Cardiac fibroblast (primary cell): ENCODE results near the gene CDK8.
"Not testable (repeated sequence)": the region's sequence is repeated elsewhere in the genome, so short reads cannot be mapped to it uniquely, and the experiment has no call there.

Experiments used
- DNase-seq, 2 donors: peaks; one replicate each; pipeline versions ENCODE4 v3.0.0 to v3.0.0-alpha.2; 2010; ENCODE audit warnings: low read depth in 2 of 2
- H3K4me3 ChIP-seq, 2 donors: replicated peaks in 1 of 2; 1 replicate in 1 of 2; 2 replicates in 1 of 2; pipeline ENCODE4 v1.5.1; 2011; ENCODE audit warnings: low read depth in 2 of 2, low read length in 2 of 2, mild to moderate bottlenecking in 2 of 2, moderate library complexity in 1 of 2
- CTCF ChIP-seq: IDR thresholded peaks from one replicate; pipeline ENCODE4 v1.5.1; 2011; ENCODE audit warnings: low read depth, mild to moderate bottlenecking, low read length, inconsistent platforms

CDK8 gene

GRCh38 chr13:26259634-26260033 lies 5.7 kb downstream of the CDK8 start:
- no peak overlapping the region for H3K4me3 ChIP-seq
- DNase-seq = no peak
- no peak for TF ChIP-seq CTCF

- no peak for TF ChIP-seq CTCF
- no peak overlapping the region for H3K4me3 ChIP-seq
- no peak for DNase-seq
These were observed 8.2 kb downstream of the CDK8 start for GRCh38 chr13:26262156-26262555.

- no peak for DNase-seq
- H3K4me3 ChIP-seq = no peak overlapping the region
- no peak for TF ChIP-seq CTCF
These were observed 12.4 kb downstream of the CDK8 start for GRCh38 chr13:26266311-26266710.

GRCh38 chr13:26270707-26271106 lies 16.8 kb downstream of the CDK8 start:
- no peak for DNase-seq
- H3K4me3 ChIP-seq = no peak overlapping the region
- no peak for TF ChIP-seq CTCF

- no peak for DNase-seq
- no peak overlapping the region for H3K4me3 ChIP-seq
- TF ChIP-seq CTCF = no peak
These were observed 18.7 kb downstream of the CDK8 start for GRCh38 chr13:26272621-26273020.

- no peak overlapping the region for H3K4me3 ChIP-seq
- DNase-seq = peak; percentile 17 to 64
- TF ChIP-seq CTCF = no peak
These were observed 26.4 kb downstream of the CDK8 start for GRCh38 chr13:26280295-26280694.

GRCh38 chr13:26280822-26281221 lies 26.9 kb downstream of the CDK8 start:
- TF ChIP-seq CTCF = no peak
- no peak overlapping the region for H3K4me3 ChIP-seq
- peak; percentile 16 to 39 for DNase-seq

GRCh38 chr13:26285911-26286310 lies 32.0 kb downstream of the CDK8 start:
- DNase-seq, H3K4me3 ChIP-seq: not testable (repeated sequence)

GRCh38 chr13:26288838-26289237 lies 34.9 kb downstream of the CDK8 start:
- H3K4me3 ChIP-seq, DNase-seq: not testable (repeated sequence)
